Stimulated activated CD4-positive, alpha-beta T cell treated with anti-CD3 and anti-CD28 coated beads, Interleukin-1b, Interleukin-23, amount 100 ng/mL, for 24 hours (primary cell): ENCODE data around the gene GFOD2.

Experiments
- DNase-seq, 4 experiments: peaks; one replicate each; pipeline ENCODE4 v3.0.0-alpha.2; 2020; ENCODE audit warnings: low read depth in 4 of 4, low spot score in 1 of 4

Gene GFOD2

GRCh38 chr16:67647111-67647651 lies 71.9 kb downstream of the GFOD2 start:
- no peak for DNase-seq

- DNase-seq = no peak
Measured at GRCh38 chr16:67645397-67646121, 73.6 kb downstream of the GFOD2 start.

GRCh38 chr16:67644038-67644437 lies 75.1 kb downstream of the GFOD2 start:
- no peak for DNase-seq

- DNase-seq = no peak
Measured at GRCh38 chr16:67641779-67642708, 77.1 kb downstream of the GFOD2 start.

- DNase-seq = no peak
Measured at GRCh38 chr16:67637625-67638024, 81.5 kb downstream of the GFOD2 start.

GRCh38 chr16:67636713-67637112 lies 82.4 kb downstream of the GFOD2 start:
- no peak for DNase-seq

GRCh38 chr16:67632415-67633172 lies 86.5 kb downstream of the GFOD2 start:
- no peak for DNase-seq

- DNase-seq = no peak
Measured at GRCh38 chr16:67628216-67628615, 90.9 kb downstream of the GFOD2 start.
